Mucosa of descending colon (tissue), 3 donors: ENCODE data around the gene MCUR1. TPM values are rescaled to one million over a fixed set of nuclear protein-coding genes. Genes with fewer than 3 reads are reported as not detected.

ENCODE experiments used
- ATAC-seq: fragments of 200-7000 bp; cut with Tn5 transposase; one replicate; pipeline ENCODE4 v1.9.1; 2020; ENCODE audit warnings: mild to moderate bottlenecking, moderate library complexity
- DNase-seq, 3 donors: peaks; one replicate each; pipeline ENCODE4 v3.0.0-alpha.2; 2020
- H3K36me3 ChIP-seq: fragments of 200-600 bp; one replicate; pipeline ENCODE4 v1.8.0; 2021; ENCODE audit warnings: low read depth, mild to moderate bottlenecking
- H3K4me1 ChIP-seq: fragments of 200-600 bp; one replicate; pipeline ENCODE4 v1.8.0; 2021; ENCODE audit warnings: low read depth, mild to moderate bottlenecking
- H3K4me3 ChIP-seq: fragments of 200-600 bp; one replicate; pipeline ENCODE4 v1.8.0; 2021; ENCODE audit warnings: mild to moderate bottlenecking
- H3K9me3 ChIP-seq: fragments of 200-600 bp; one replicate; pipeline ENCODE4 v1.8.0; 2021; ENCODE audit warnings: mild to moderate bottlenecking
- CTCF ChIP-seq: fragments of 200-600 bp; IDR thresholded peaks from one replicate; pipeline ENCODE4 v1.8.0; 2022; ENCODE audit warnings: antibody characterized with exemption, mild to moderate bottlenecking
- intact Hi-C, 2 donors: fragments of 100-400 bp; cut with DNase I in 1 of 2; cut with micrococcal nuclease in 1 of 2; formaldehyde crosslinking; loops; one replicate each; pipeline versions ENCODE4 v1.11.0 to v1.11.1; 2022; cut with DNase I, micrococcal nuclease
- total RNA-seq, 3 donors: library from RNA; stranded (reverse); fragmentation: NEBNext Ultra II Directional in 2 of 3; extraction: Animal tissue kit (Norgen Biotek cat#: 25700) in 2 of 3; gene quantifications; one replicate each; pipeline versions ENCODE4 v1.2.1 to v1.2.4, GENCODE V29; 2021 to 2023
- donor health status: DM: no; HTN: no; CAD: no; lungs with moderate emphysema.
- donor health status: DM: no; HTN: no; CAD: no.
- donor health status: DM: no; HTN: yes; CAD: no.

Gene MCUR1
- total RNA-seq, 3 donors from 2014 or later: 26.2 to 45.4 (median 33.6) TPM

- no peak for TF ChIP-seq CTCF
- ATAC-seq (no peak), DNase-seq (no peak)
- Histone ChIP-seq H3K4me3 (no peak overlapping the region), H3K9me3 (no peaks in the 10 kb centered on the region), H3K36me3 (no peaks in the 10 kb centered on the region), H3K4me1 (no peaks in the 10 kb centered on the region)
- intact Hi-C loops: no loop called here
These were observed 59.7 kb downstream of the MCUR1 start for GRCh38 chr6:13754644-13755043.

GRCh38 chr6:13743736-13744127 lies 70.6 kb downstream of the MCUR1 start:
- intact Hi-C loops: no loop called here

GRCh38 chr6:13742961-13743735 lies 71.2 kb downstream of the MCUR1 start:
- Histone ChIP-seq H3K4me3 (no peak overlapping the region), H3K9me3 (no peaks in the 10 kb centered on the region), H3K36me3 (no peaks in the 10 kb centered on the region), H3K4me1 (no peaks in the 10 kb centered on the region)
- TF ChIP-seq CTCF: no peak
- peak in 1 of 3 donors; percentile 53 for DNase-seq
- intact Hi-C loops: no loop called here
- ATAC-seq: no peak

More at GRCh38 chr6:13743736-13744127, 70.6 kb downstream of the MCUR1 start:
- Histone ChIP-seq H3K4me1 (no peaks in the 10 kb centered on the region), H3K9me3 (no peaks in the 10 kb centered on the region), H3K36me3 (no peaks in the 10 kb centered on the region), H3K4me3 (no peak overlapping the region)
- ATAC-seq (no peak), DNase-seq (no peak)
- no peak for TF ChIP-seq CTCF

GRCh38 chr6:13741365-13741764 lies 73.0 kb downstream of the MCUR1 start:
- DNase-seq (no peak), ATAC-seq (no peak)
- Histone ChIP-seq H3K4me1 (no peaks in the 10 kb centered on the region), H3K36me3 (no peaks in the 10 kb centered on the region), H3K4me3 (no peak overlapping the region), H3K9me3 (no peaks in the 10 kb centered on the region)
- intact Hi-C loops: no loop called here
- no peak for TF ChIP-seq CTCF

Other genes with a start within 250 kb of the MCUR1 start
- gene SIRT5, start 240.0 kb downstream of the MCUR1 start, total RNA-seq: 10 to 100 TPM; 15.9 to 21.1 (median 16.5) TPM
- 10 to 100 TPM; 47.4 to 53.9 (median 49.0) TPM for gene NOL7, start 199.2 kb downstream of the MCUR1 start, total RNA-seq
- gene RANBP9, start 102.7 kb downstream of the MCUR1 start, total RNA-seq: 10 to 100 TPM; 33.4 to 58.4 (median 38.7) TPM
- under 1 TPM in 2 of 3 donors, not detected in 1; 0.09 to 0.25 TPM for gene RNF182, start 110.4 kb upstream of the MCUR1 start, total RNA-seq